ENCODE data around the gene BANP.
"Not testable (repeated sequence)": the region's sequence is repeated elsewhere in the genome, so short reads cannot be mapped to it uniquely, and the experiment has no call there.

BANP gene

GRCh38 chr16:87998992-87999391 is 47.8 kb downstream of the BANP start:
- not testable (repeated sequence) for H3K9me3 ChIP-seq (ENCODE audit: control insufficient read depth, insufficient read depth, low read length); H3K27ac ChIP-seq (ENCODE audit: low read depth, low read length); H3K4me3 ChIP-seq (ENCODE audit: low read depth, low read length); H3K36me3 ChIP-seq (ENCODE audit: control insufficient read depth, insufficient read depth, low read length); H3K9ac ChIP-seq (ENCODE audit: low read depth, low read length); H3K27me3 ChIP-seq (ENCODE audit: control insufficient read depth, insufficient read depth, low read length); H3K4me1 ChIP-seq (ENCODE audit: control insufficient read depth, insufficient read depth, low read length)

GRCh38 chr16:88002211-88002610 is 51.0 kb downstream of the BANP start:
- H3K4me1 ChIP-seq (ENCODE audit: control insufficient read depth, insufficient read depth, low read length): no peaks in the 10 kb centered on the region
- no peaks in the 10 kb centered on the region for H3K9me3 ChIP-seq (ENCODE audit: control insufficient read depth, insufficient read depth, low read length)
- H3K27me3 ChIP-seq (ENCODE audit: control insufficient read depth, insufficient read depth, low read length): no peaks in the 10 kb centered on the region
- H3K27ac ChIP-seq (ENCODE audit: low read depth, low read length): no peak overlapping the region
- no peak overlapping the region for H3K4me3 ChIP-seq (ENCODE audit: low read depth, low read length)
- H3K9ac ChIP-seq (ENCODE audit: low read depth, low read length): no peak overlapping the region
- peaks cover 8% of the 10 kb centered on the region for H3K36me3 ChIP-seq (ENCODE audit: control insufficient read depth, insufficient read depth, low read length)

GRCh38 chr16:88002749-88003148 is 51.5 kb downstream of the BANP start:
- Histone ChIP-seq H3K36me3 (ENCODE audit: control insufficient read depth, insufficient read depth, low read length) (peaks cover 14% of the 10 kb centered on the region), H3K9me3 (ENCODE audit: control insufficient read depth, insufficient read depth, low read length) (peaks cover 5% of the 10 kb centered on the region; the same call in 1 of the 2 replicates), H3K4me1 (ENCODE audit: control insufficient read depth, insufficient read depth, low read length) (no peaks in the 10 kb centered on the region), H3K9ac (ENCODE audit: low read depth, low read length) (no peak overlapping the region), H3K4me3 (ENCODE audit: low read depth, low read length) (no peak overlapping the region), H3K27me3 (ENCODE audit: control insufficient read depth, insufficient read depth, low read length) (no peaks in the 10 kb centered on the region), H3K27ac (ENCODE audit: low read depth, low read length) (no peak overlapping the region)

- H3K9me3 ChIP-seq (ENCODE audit: control insufficient read depth, insufficient read depth, low read length): peaks cover 10% of the 10 kb centered on the region
- H3K9ac ChIP-seq (ENCODE audit: low read depth, low read length): no peak overlapping the region
- no peaks in the 10 kb centered on the region for H3K27me3 ChIP-seq (ENCODE audit: control insufficient read depth, insufficient read depth, low read length)
- H3K4me3 ChIP-seq (ENCODE audit: low read depth, low read length): no peak overlapping the region
- no peaks in the 10 kb centered on the region for H3K4me1 ChIP-seq (ENCODE audit: control insufficient read depth, insufficient read depth, low read length)
- peaks cover 19% of the 10 kb centered on the region for H3K36me3 ChIP-seq (ENCODE audit: control insufficient read depth, insufficient read depth, low read length)
- H3K27ac ChIP-seq (ENCODE audit: low read depth, low read length): no peak overlapping the region
Measured at GRCh38 chr16:88003316-88003715, 52.1 kb downstream of the BANP start.

GRCh38 chr16:88003736-88004135 is 52.5 kb downstream of the BANP start:
- no peaks in the 10 kb centered on the region for H3K27me3 ChIP-seq (ENCODE audit: control insufficient read depth, insufficient read depth, low read length)
- no peak overlapping the region for H3K4me3 ChIP-seq (ENCODE audit: low read depth, low read length)
- peaks cover 3% of the 10 kb centered on the region; the same call in 1 of the 2 replicates for H3K4me1 ChIP-seq (ENCODE audit: control insufficient read depth, insufficient read depth, low read length)
- H3K9ac ChIP-seq (ENCODE audit: low read depth, low read length): no peak overlapping the region
- H3K36me3 ChIP-seq (ENCODE audit: control insufficient read depth, insufficient read depth, low read length): peaks cover 24% of the 10 kb centered on the region
- no peak overlapping the region for H3K27ac ChIP-seq (ENCODE audit: low read depth, low read length)
- peaks cover 14% of the 10 kb centered on the region for H3K9me3 ChIP-seq (ENCODE audit: control insufficient read depth, insufficient read depth, low read length)

GRCh38 chr16:88004391-88004790 is 53.2 kb downstream of the BANP start:
- peaks cover 16% of the 10 kb centered on the region for H3K9me3 ChIP-seq (ENCODE audit: control insufficient read depth, insufficient read depth, low read length)
- peaks cover 26% of the 10 kb centered on the region for H3K36me3 ChIP-seq (ENCODE audit: control insufficient read depth, insufficient read depth, low read length)
- H3K9ac ChIP-seq (ENCODE audit: low read depth, low read length): no peak overlapping the region
- H3K27me3 ChIP-seq (ENCODE audit: control insufficient read depth, insufficient read depth, low read length): no peaks in the 10 kb centered on the region
- H3K4me3 ChIP-seq (ENCODE audit: low read depth, low read length): no peak overlapping the region
- no peak overlapping the region for H3K27ac ChIP-seq (ENCODE audit: low read depth, low read length)
- peaks cover 8% of the 10 kb centered on the region; the same call in 1 of the 2 replicates for H3K4me1 ChIP-seq (ENCODE audit: control insufficient read depth, insufficient read depth, low read length)

- H3K36me3 ChIP-seq (ENCODE audit: control insufficient read depth, insufficient read depth, low read length): peaks cover 31% of the 10 kb centered on the region
- no peaks in the 10 kb centered on the region for H3K27me3 ChIP-seq (ENCODE audit: control insufficient read depth, insufficient read depth, low read length)
- H3K4me1 ChIP-seq (ENCODE audit: control insufficient read depth, insufficient read depth, low read length): peaks cover 8% of the 10 kb centered on the region; the same call in 1 of the 2 replicates
- no peak overlapping the region for H3K27ac ChIP-seq (ENCODE audit: low read depth, low read length)
- H3K9ac ChIP-seq (ENCODE audit: low read depth, low read length): no peak overlapping the region
- H3K9me3 ChIP-seq (ENCODE audit: control insufficient read depth, insufficient read depth, low read length): peaks cover 19% of the 10 kb centered on the region
- no peak overlapping the region for H3K4me3 ChIP-seq (ENCODE audit: low read depth, low read length)
Measured at GRCh38 chr16:88005181-88005581, 53.9 kb downstream of the BANP start.

- Histone ChIP-seq H3K9me3 (ENCODE audit: control insufficient read depth, insufficient read depth, low read length) (peaks cover 27% of the 10 kb centered on the region), H3K27ac (ENCODE audit: low read depth, low read length) (no peak overlapping the region), H3K36me3 (ENCODE audit: control insufficient read depth, insufficient read depth, low read length) (peaks cover 39% of the 10 kb centered on the region), H3K4me3 (ENCODE audit: low read depth, low read length) (no peak overlapping the region), H3K9ac (ENCODE audit: low read depth, low read length) (no peak overlapping the region), H3K27me3 (ENCODE audit: control insufficient read depth, insufficient read depth, low read length) (no peaks in the 10 kb centered on the region), H3K4me1 (ENCODE audit: control insufficient read depth, insufficient read depth, low read length) (peaks cover 8% of the 10 kb centered on the region; the same call in 1 of the 2 replicates)
Measured at GRCh38 chr16:88005968-88006367, 54.7 kb downstream of the BANP start.

GRCh38 chr16:88007321-88007731 is 56.1 kb downstream of the BANP start:
- Histone ChIP-seq H3K27ac (ENCODE audit: low read depth, low read length) (no peak overlapping the region), H3K9me3 (ENCODE audit: control insufficient read depth, insufficient read depth, low read length) (peaks cover 27% of the 10 kb centered on the region), H3K36me3 (ENCODE audit: control insufficient read depth, insufficient read depth, low read length) (peaks cover 41% of the 10 kb centered on the region)

GRCh38 chr16:88008840-88009239 is 57.6 kb downstream of the BANP start:
- H3K9me3 ChIP-seq (ENCODE audit: control insufficient read depth, insufficient read depth, low read length): peaks cover 27% of the 10 kb centered on the region
- peaks cover 48% of the 10 kb centered on the region for H3K36me3 ChIP-seq (ENCODE audit: control insufficient read depth, insufficient read depth, low read length)
- 0 out of 2 replicates have a peak overlapping the region, but pooled peaks have one; percentile 1 for H3K9ac ChIP-seq (ENCODE audit: low read depth, low read length)
- H3K4me3 ChIP-seq (ENCODE audit: low read depth, low read length): no peak overlapping the region; the same call in 1 of the 2 replicates
- H3K27ac ChIP-seq (ENCODE audit: low read depth, low read length): peak overlapping the region; percentile 89
- no peaks in the 10 kb centered on the region for H3K27me3 ChIP-seq (ENCODE audit: control insufficient read depth, insufficient read depth, low read length)
- H3K4me1 ChIP-seq (ENCODE audit: control insufficient read depth, insufficient read depth, low read length): peaks cover 8% of the 10 kb centered on the region; the same call in 1 of the 2 replicates

More at GRCh38 chr16:88007321-88007731, 56.1 kb downstream of the BANP start:
- Histone ChIP-seq H3K9ac (ENCODE audit: low read depth, low read length) (no peak overlapping the region), H3K4me3 (ENCODE audit: low read depth, low read length) (no peak overlapping the region), H3K4me1 (ENCODE audit: control insufficient read depth, insufficient read depth, low read length) (peaks cover 8% of the 10 kb centered on the region; the same call in 1 of the 2 replicates), H3K27me3 (ENCODE audit: control insufficient read depth, insufficient read depth, low read length) (no peaks in the 10 kb centered on the region)

GRCh38 chr16:88009563-88010342 is 58.5 kb downstream of the BANP start:
- Histone ChIP-seq H3K9ac (ENCODE audit: low read depth, low read length) (no peak overlapping the region), H3K27me3 (ENCODE audit: control insufficient read depth, insufficient read depth, low read length) (no peaks in the 10 kb centered on the region), H3K9me3 (ENCODE audit: control insufficient read depth, insufficient read depth, low read length) (peaks cover 27% of the 10 kb centered on the region), H3K36me3 (ENCODE audit: control insufficient read depth, insufficient read depth, low read length) (peaks cover 48% of the 10 kb centered on the region), H3K4me3 (ENCODE audit: low read depth, low read length) (no peak overlapping the region), H3K27ac (ENCODE audit: low read depth, low read length) (peak overlapping the region; percentile 89), H3K4me1 (ENCODE audit: control insufficient read depth, insufficient read depth, low read length) (peaks cover 8% of the 10 kb centered on the region; the same call in 1 of the 2 replicates)
